ENCODE data around the gene SIPA1L3. TPM values are rescaled to one million over a fixed set of nuclear protein-coding genes. Genes with fewer than 3 reads are reported as not detected.

The SIPA1L3 gene
- total and polyA plus RNA-seq, 9 of the 15 experiments (the other 6 are each of a cell fraction or from before 2014, with no cell fraction given) = 0.01 to 6.1 (median 2.5) TPM

GRCh38 chr19:38229585-38230073 is 322.6 kb downstream of the SIPA1L3 start:
- CTCF ChIA-PET (ENCODE audit: low intra/inter-chr PET ratio) = no interaction called here
- TF ChIP-seq HCFC1 (IDR thresholded peaks at IDR 0.05; ENCODE audit: low read depth, low read length) (peak; percentile 95), SIX5 (IDR thresholded peaks at IDR 0.05; ENCODE audit: borderline replicate concordance in 1 of 2, insufficient read depth in 1 of 2, low read depth in 1 of 2, low read length in 2 of 2) (peak; percentile 75 to 81), TCFL5 (CRISPR knock-in tag; conservative IDR thresholded peaks at IDR 0.05) (no peak), YY1 (IDR thresholded peaks at IDR 0.05; ENCODE audit: borderline replicate concordance in 1 of 3, control insufficient read depth in 1 of 3, extremely low read depth in 1 of 3, insufficient read depth in 3 of 3, insufficient read length in 1 of 3, insufficient replicate concordance in 2 of 3, low read depth in 1 of 3, low read length in 2 of 3) (peak in 2 of 3 experiments; percentile 53 to 54), STAG1 (CRISPR knock-in tag; IDR thresholded peaks at IDR 0.05; ENCODE audit: borderline replicate concordance) (no peak), RBM25 (IDR thresholded peaks at IDR 0.05; ENCODE audit: low read depth, low read length, severe bottlenecking) (peak; percentile 83), HNRNPLL (IDR thresholded peaks at IDR 0.05; ENCODE audit: low read depth, low read length, poor library complexity, severe bottlenecking) (peak; percentile 26), HDAC2 (IDR thresholded peaks at IDR 0.05) (peak; percentile 98), NFRKB (IDR thresholded peaks at IDR 0.05; ENCODE audit: low read depth) (no peak), ETS1 (conservative IDR thresholded peaks at IDR 0.05; ENCODE audit: control insufficient read depth, low read depth, low read length) (peak; percentile 83), ZNF24 (IDR thresholded peaks at IDR 0.05) (peak; percentile 67; the same call in 1 of the 2 replicates), NRF1 (conservative IDR thresholded peaks at IDR 0.05 in 1 of 2, IDR thresholded peaks at IDR 0.05 in 1 of 2) (peak; percentile 67 to 72; a peak in 3 of 4 replicates), SMAD3 (CRISPR knock-in tag; conservative IDR thresholded peaks at IDR 0.05) (no peak), AFF1 (IDR thresholded peaks at IDR 0.05; ENCODE audit: low read depth in 1 of 2, partially characterized antibody in 2 of 2) (peak in 1 of 2 experiments; percentile 93), MBD2 (IDR thresholded peaks at IDR 0.05; ENCODE audit: borderline replicate concordance, low read depth) (peak; percentile 86), ZNF12 (CRISPR knock-in tag; IDR thresholded peaks at IDR 0.05) (no peak), ELF4 (CRISPR knock-in tag; IDR thresholded peaks at IDR 0.05) (no peak)

More at GRCh38 chr19:38229585-38230073, 322.6 kb downstream of the SIPA1L3 start:
- intact Hi-C loops (cut with micrococcal nuclease) = loop anchor here (2.0 to 5.0 kb wide), 2 partner anchors 87 to 327 kb away; no protein-coding TSS in a partner anchor
- no peaks in the 10 kb centered on the region for H3K79me2 ChIP-seq (ENCODE audit: control insufficient read depth, insufficient read depth, low read length)
- H3K9me3 ChIP-seq (replicated peaks; ENCODE audit: control insufficient read depth, insufficient read depth, low read depth, low read length) = no peaks in the 10 kb centered on the region
- H3K27ac ChIP-seq (ENCODE audit: extremely low read depth, low read depth, low read length) = no peak overlapping the region
- peak; percentile 62 for FAIRE-seq
- no peaks in the 10 kb centered on the region for H4K20me1 ChIP-seq (replicated peaks; ENCODE audit: control insufficient read depth, insufficient read depth, low read length)
- BruUV-seq (replicated peaks) = no TSS peak
- H3K4me1 ChIP-seq (replicated peaks in 1 of 2; ENCODE audit: control insufficient read depth in 2 of 2, insufficient read depth in 2 of 2, low read length in 2 of 2) = peaks cover 4 to 37% of the 10 kb centered on the region in 2 experiments; a peak in 4 of 5 replicates
- POLR2A ChIA-PET = no interaction called here
- H3K4me3 ChIP-seq = no peak overlapping the region; the same call in 1 of the 2 replicates
- peak; percentile 97 for ATAC-seq
- H3K9me1 ChIP-seq (ENCODE audit: control insufficient read depth, insufficient read depth, low read length) = no peaks in the 10 kb centered on the region
- H3K27me3 ChIP-seq (ENCODE audit: control insufficient read depth in 2 of 2, insufficient read depth in 2 of 2, low read length in 2 of 2) = peaks cover 2 to 6% of the 10 kb centered on the region in 2 experiments; a peak in 2 of 5 replicates
- in situ Hi-C loops (cut with MboI) = loop anchor here (5.0 to 10.0 kb wide), 3 partner anchors 305 to 385 kb away; partner anchors contain the start of genes EIF3K and MAP4K1
- H2AFZ ChIP-seq (ENCODE audit: low read depth, low read length) = no peak overlapping the region
- H3K4me2 ChIP-seq (ENCODE audit: insufficient read depth, low read length) = no peak overlapping the region
- peak; percentile 94 to 99 (median 98) for DNase-seq (ENCODE audit: extremely low read depth in 1 of 4, low spot score in 3 of 4)
- H3K9ac ChIP-seq (ENCODE audit: insufficient read depth in 1 of 2, low read depth in 2 of 2, low read length in 2 of 2) = no peak overlapping the region
- H3K36me3 ChIP-seq (ENCODE audit: control insufficient read depth, insufficient read depth, low read length) = no peaks in the 10 kb centered on the region
- WGBS (ENCODE audit: insufficient coverage, low coverage, missing lambda C conversion rate) = 0% methylated on average over 8 of the region's 54 CpGs

Data from K562 (cell line).